GM21576 (cell line): ENCODE measurements around the gene CHCHD10.
"Not testable (repeated sequence)": the region's sequence is repeated elsewhere in the genome, so short reads cannot be mapped to it uniquely, and the experiment has no call there.

Experiments used
- ATAC-seq: cut with Tn5 transposase; IDR thresholded peaks from one replicate; pipeline ENCODE4 v1.9.1; 2021; ENCODE audit warnings: mild to moderate bottlenecking, moderate library complexity; ENCODE audit not compliant: unreplicated experiment

The CHCHD10 gene

DNA sequence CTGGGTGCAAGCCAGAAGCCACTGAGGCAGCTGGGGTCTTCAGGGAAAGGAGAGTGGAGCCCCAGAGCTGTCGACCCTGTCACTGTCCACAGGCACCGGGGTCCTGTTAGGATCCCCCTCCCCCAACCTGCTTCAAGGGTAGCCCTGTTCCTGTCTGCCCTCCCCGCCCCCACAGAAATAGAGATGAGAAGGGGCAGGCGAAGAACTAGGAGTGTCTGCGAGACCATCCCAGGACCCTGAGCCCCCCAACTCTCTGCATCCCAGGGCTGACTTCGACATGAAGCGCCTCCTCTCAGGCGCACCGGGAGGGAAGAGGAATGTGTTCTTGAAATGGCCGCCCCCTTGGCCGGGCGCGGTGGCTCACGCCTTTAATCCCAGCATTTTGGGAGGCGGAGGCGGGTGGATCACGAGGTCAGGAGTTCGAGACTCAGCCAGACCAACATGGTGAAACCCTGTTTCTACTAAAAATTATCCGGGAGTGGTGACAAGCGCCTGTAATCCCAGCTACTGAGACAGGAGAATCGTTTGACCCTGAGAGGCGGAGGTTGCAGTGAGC, 16.3 kb downstream of the CHCHD10 start:
- ATAC-seq = peak; percentile 8

GRCh38 chr22:23750714-23751440, 16.9 kb downstream of the CHCHD10 start, which contains the start of gene ZNF70:
Gene ZNF70 (minus strand): TSS chr22:23751112. CDS start chr22:23745140, 5,972 bp downstream.
- peak; percentile 50 for ATAC-seq

DNA sequence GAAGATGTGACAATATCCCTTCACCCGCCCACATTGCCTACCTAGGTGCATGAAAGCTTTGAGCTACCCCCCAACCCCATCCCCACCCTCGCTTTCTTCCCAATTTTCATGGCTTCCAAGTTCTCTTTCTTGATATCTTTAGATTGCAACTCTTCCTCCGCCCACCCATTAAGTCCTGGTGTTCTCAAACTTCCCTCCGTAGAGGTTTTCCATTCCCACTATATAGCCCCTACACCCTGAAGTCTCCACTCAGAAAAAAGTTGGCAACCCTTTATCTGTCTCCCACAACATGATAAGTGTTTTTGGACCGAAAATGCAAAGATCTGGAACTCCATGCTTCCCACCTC, 17.4 kb downstream of the CHCHD10 start:
- no peak for ATAC-seq

DNA sequence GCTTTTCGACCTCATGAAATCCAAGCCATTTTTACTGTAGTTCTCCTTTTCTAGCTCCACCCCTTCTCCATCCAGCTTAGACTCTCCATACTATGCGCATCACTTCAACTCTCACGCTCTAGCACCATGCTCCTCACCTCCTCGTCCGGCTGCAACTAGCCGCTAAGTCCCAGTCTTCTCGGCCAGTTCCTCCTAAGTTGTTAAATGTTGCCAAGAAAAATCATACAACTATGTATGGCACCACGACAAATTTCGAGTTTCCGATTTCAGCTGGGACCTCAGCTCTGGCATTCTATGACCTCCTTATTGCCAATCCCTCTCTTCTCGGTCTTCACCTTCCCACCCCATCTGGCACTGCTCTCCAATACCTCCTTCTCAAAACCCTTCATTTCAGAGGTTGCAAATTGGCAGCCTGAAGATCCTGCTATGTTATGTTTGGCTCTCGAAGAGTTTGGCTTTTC, 17.9 kb downstream of the CHCHD10 start:
- ATAC-seq = no peak

DNA sequence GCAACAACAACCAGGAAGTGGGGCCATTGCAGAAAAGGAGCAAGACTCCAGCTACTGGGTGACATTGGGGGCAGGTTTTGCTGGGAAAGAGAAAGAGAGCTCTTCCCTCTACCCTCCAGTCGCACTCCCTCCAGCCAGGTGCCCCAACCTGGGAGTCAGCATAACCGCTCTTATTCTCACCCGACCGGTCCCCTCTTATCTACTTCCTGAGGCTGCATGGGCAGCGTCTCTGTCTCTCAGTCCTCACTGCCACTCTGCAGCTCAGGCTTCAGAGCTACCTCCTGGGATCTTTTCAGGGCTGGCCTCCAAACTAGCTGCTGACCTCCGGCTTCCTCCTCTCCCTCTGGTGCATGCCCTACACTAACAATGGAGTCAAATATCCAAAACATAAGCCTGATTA, 22.0 kb downstream of the CHCHD10 start:
- no peak for ATAC-seq

DNA sequence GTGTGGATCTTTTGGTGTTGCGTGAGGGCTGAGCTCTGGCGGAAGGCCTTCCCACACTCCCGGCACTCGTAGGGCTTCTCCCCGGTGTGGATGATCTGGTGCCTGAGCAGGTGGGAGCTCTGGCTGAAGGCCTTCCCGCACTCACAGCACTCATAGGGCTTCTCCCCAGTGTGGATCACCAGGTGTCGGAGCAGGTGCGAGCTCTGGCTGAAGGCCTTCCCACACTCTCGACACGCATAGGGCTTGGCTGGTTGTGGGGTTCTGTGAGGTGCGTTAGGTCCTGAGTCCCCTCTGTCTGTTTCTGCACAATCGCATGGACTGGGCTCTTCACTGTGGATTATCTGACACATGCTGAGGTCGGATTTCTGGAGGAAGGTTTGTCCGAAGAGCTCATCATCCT, 23.3 kb downstream of the CHCHD10 start:
- ATAC-seq = no peak

- no peak for ATAC-seq
Observed at GRCh38 chr22:23744001-23744400, 23.8 kb downstream of the CHCHD10 start.

DNA sequence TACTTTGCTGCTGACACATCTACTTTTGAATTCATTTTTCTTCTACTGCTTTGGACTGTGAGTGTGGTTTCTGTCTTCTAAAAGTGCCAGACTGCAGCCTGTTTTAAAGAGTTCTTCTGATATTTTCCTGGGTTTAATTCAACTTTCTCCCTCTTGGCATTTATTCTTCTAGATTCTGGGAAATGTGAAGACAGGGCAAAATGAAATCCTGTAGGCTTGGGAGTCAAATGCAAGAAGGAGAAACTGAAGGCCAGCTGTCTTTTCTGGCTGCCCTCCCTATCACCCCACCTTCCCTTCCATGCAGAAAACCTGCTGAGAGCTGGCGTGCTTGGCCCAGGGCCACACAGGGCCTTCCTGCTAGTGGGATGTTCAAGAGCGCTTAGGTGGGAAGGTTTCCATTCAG, 24.5 kb downstream of the CHCHD10 start:
- ATAC-seq = no peak

DNA sequence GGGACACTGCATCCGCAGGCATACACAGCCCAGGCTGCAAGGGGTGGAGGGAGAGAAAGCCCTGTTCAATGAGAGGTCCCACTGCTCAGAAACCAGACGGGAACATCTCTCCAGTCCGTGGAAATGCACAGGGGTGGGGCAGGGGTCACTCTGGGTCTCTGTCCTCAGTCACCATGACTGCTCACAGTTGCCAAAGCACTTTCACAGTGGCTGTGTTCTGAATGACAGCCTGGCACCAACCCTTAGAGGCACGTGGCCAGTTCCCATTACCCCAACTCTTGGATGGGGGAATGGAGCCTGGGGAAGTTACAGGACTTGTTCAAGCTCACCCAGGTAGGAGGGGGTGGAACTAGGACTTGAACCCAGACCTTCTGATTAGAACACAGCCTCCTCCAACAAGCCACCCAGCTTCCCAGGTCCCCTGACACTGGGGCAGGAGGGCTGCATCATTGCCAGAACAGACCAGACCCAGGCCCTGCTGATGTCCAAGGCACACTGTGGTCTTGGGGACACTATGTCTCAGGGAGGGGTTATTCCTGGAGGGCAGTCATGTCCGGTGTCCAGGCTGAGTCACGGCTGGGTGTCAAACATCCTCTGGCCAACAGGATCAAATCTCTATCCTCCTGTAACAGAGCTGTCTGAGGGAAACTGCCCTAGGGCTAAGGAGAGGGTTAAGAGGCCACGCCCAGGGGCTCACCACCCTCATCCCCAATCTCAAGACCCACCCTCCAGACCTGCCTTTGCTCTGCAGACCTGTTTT, 25.1 kb downstream of the CHCHD10 start:
- ATAC-seq = no peak

GRCh38 chr22:23737696-23738095, 30.1 kb downstream of the CHCHD10 start:
- no peak for ATAC-seq

- not testable (repeated sequence) for ATAC-seq
Observed at GRCh38 chr22:23728108-23728507, 39.7 kb downstream of the CHCHD10 start.

- no peak for ATAC-seq
Observed at GRCh38 chr22:23722724-23723123, 45.0 kb downstream of the CHCHD10 start.

GRCh38 chr22:23722160-23722559, 45.6 kb downstream of the CHCHD10 start:
- ATAC-seq = no peak

- no peak for ATAC-seq
Observed at GRCh38 chr22:23720855-23721254, 46.9 kb downstream of the CHCHD10 start.

DNA sequence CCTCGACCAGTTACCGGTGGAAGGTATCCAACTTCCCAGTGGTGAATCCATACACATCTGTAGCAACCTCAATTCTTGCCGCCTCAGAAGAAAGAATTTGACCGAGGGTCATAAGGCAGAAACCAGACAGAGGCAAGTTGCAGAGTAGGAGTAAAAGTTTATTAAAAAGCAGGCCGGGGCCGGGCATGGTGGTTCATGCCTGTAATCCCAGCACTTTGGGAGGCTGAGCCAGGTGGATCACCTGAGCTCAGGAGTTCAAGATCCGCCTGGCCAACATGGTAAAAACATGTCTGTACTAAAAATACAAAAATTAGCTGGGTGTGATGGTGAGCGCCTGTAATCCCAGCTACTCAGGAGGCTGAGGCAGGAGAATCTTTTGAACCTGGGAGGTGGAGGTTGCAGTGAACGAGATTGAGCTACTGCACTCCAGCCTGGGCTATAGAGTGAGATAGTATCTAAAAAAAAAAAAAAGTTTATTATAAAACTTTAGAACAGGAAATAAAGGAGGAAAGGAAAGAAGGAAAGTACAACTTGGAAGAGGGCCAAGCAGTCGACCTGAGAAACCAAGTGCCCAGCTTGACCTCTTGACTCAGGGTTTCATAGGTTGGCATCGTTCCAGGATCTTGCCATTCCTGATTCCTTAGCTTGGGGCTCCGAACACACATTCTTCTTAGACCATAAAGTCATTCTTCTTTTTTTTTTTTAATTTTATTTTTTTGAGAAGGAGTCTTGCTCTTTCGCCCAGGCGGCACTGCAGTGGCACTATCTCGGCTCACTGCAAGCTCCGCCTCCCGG, 49.2 kb downstream of the CHCHD10 start:
- no peak for ATAC-seq

GRCh38 chr22:23716811-23717801, 50.7 kb downstream of the CHCHD10 start:
- ATAC-seq = peak; percentile 68
